Upper lobe of left lung (tissue), 6 donors: Measurements from ENCODE around the gene RNF227. TPM values are rescaled to one million over a fixed set of nuclear protein-coding genes. Genes with fewer than 3 reads are reported as not detected.

ENCODE experiments used
- ATAC-seq, 2 donors: fragments of 200-7000 bp; cut with Tn5 transposase; one replicate each; pipeline ENCODE4 v1.9.1; 2022; ENCODE audit warnings: mild to moderate bottlenecking in 2 of 2, moderate library complexity in 2 of 2; ENCODE audit not compliant: low FRiP score in 2 of 2
- DNase-seq, 2 donors: peaks; one replicate each; pipeline ENCODE4 v3.0.0-alpha.2; 2019 to 2020
- H3K27ac ChIP-seq, 4 donors: fragments of 200-600 bp; sonication (generic); one replicate each; pipeline ENCODE4 v1.5.1; 2016 to 2019
- H3K27me3 ChIP-seq, 4 donors: fragments of 200-600 bp; sonication (generic); one replicate each; pipeline ENCODE4 v1.5.1; 2017 to 2019
- H3K36me3 ChIP-seq, 4 donors: fragments of 200-600 bp; sonication (generic); one replicate each; pipeline ENCODE4 v1.5.1; 2016 to 2019
- H3K4me1 ChIP-seq, 4 donors: fragments of 200-600 bp; sonication (generic); one replicate each; pipeline ENCODE4 v1.5.1; 2018 to 2019
- H3K4me3 ChIP-seq, 4 donors: fragments of 200-600 bp; sonication (generic); one replicate each; pipeline ENCODE4 v1.5.1; 2017 to 2019; ENCODE audit warnings: mild to moderate bottlenecking in 2 of 4, moderate library complexity in 1 of 4
- H3K9me3 ChIP-seq, 4 donors: fragments of 200-600 bp; sonication (generic); one replicate each; pipeline ENCODE4 v1.5.1; 2018 to 2019
- EP300 ChIP-seq, 4 donors: sonication (generic); formaldehyde crosslinking; IDR thresholded peaks; one replicate each; pipeline ENCODE4 v1.5.1; 2017; ENCODE audit warnings: antibody characterized with exemption in 4 of 4, control low read depth in 2 of 4
- POLR2A ChIP-seq, 4 donors: fragments of 450-650 bp; IDR thresholded peaks; one replicate each; pipeline ENCODE4 v1.5.1; 2016 to 2017; ENCODE audit warnings: antibody characterized with exemption in 4 of 4, mild to moderate bottlenecking in 2 of 4
- POLR2AphosphoS5 ChIP-seq, 2 donors: sonication (generic); formaldehyde crosslinking; IDR thresholded peaks; one replicate each; pipeline ENCODE4 v1.5.1; 2017; ENCODE audit warnings: antibody characterized with exemption in 2 of 2
- WGBS, 2 donors: methylation state at CpG; one replicate each; pipeline ENCODE4 v1.1.5; 2017 to 2018; 5-methylcytosine and 5-hydroxymethylcytosine counted together
- total RNA-seq, 6 donors: library from RNA; depleted of rRNA in 4 of 6; stranded (reverse); fragments of >200 nt in 4 of 6; gene quantifications; one replicate each; pipeline versions ENCODE4 v1.1.0 to v1.2.1, GENCODE V29; 2016 to 2021
- TF ChIP-seq, protein P1 (sequence below), 6 experiments: fragments of 450-650 bp in 4 of 6; fragments of 200-600 bp in 2 of 6; sonication (generic) in 2 of 6; IDR thresholded peaks; one replicate each; pipeline ENCODE4 v1.5.1; 2016 to 2019; ENCODE audit warnings: antibody characterized with exemption in 6 of 6
- donor health status: DM: no; HTN: no; CAD: no; lungs with moderate emphysema.
- donor health status: DM: no; HTN: yes; CAD: no; lungs with severe emphysema.

Gene RNF227
- total RNA-seq, 6 donors from 2014 or later: 5.5 to 24.5 (median 6.3) TPM

DNA sequence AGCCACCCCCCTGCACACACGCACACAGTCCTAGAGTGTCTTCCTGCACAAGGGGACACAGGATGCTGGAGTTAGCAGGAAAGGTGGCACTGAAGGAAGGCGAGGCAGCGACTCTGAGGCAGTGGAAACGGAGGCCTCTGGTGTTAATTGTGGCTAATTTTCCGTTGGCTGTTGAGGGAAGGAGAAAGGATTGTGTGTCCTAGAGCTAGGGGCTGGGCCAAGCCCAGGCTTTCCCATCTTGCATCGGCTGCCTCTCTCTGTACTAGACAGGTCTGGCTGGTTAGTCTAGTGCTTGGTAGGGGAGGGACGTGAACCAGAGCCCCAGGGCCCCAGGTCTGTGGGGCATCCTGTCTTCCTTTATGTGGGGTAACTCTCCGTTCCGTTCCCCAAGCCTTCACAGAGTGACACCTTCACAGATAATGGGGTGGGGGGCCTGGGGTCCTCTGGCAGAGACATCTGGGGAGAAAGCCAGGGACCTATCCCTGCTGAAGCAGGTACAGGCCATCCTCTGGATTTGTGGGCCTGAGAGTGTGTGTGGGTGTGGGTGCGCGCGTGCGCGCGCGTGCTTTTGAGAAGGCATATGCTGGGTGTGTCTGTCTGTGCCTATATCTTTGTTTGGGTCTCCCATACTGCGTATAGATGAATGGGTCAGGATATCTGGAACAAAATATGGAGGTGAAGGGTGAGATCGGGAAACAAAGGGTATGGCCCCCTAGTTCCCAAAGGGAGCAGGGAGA is 27.7 kb downstream of the RNF227 start, which contains the start of gene CHD3:
Gene CHD3 (plus strand): TSS at position 606 of the 737 bp plus-strand sequence. CDS start 212 bp downstream, outside the sequence.
- peaks cover 39 to 53% (median 50%) of the 10 kb centered on the region in 4 donors for H3K4me1 ChIP-seq
- H3K4me3 ChIP-seq: peak within 1 kb of the TSS; percentile 34 to 96 (median 73)
- peaks cover 0 to 27% (median 12%) of the 10 kb centered on the region in 4 donors for H3K36me3 ChIP-seq
- no peaks in the 10 kb centered on the region for H3K27me3 ChIP-seq
- WGBS, 2 donors: 8 to 30% methylated on average over 6 to 18 of the region's 18 CpGs
- peak; percentile 13 to 64 for TF ChIP-seq POLR2AphosphoS5 (IDR thresholded peaks at IDR 0.05)
- TF ChIP-seq POLR2A (IDR thresholded peaks at IDR 0.05): peak in 2 of 4 donors; percentile 27 to 34
- TF ChIP-seq EP300 (IDR thresholded peaks at IDR 0.05): no peak
- TF ChIP-seq, protein P1, sequence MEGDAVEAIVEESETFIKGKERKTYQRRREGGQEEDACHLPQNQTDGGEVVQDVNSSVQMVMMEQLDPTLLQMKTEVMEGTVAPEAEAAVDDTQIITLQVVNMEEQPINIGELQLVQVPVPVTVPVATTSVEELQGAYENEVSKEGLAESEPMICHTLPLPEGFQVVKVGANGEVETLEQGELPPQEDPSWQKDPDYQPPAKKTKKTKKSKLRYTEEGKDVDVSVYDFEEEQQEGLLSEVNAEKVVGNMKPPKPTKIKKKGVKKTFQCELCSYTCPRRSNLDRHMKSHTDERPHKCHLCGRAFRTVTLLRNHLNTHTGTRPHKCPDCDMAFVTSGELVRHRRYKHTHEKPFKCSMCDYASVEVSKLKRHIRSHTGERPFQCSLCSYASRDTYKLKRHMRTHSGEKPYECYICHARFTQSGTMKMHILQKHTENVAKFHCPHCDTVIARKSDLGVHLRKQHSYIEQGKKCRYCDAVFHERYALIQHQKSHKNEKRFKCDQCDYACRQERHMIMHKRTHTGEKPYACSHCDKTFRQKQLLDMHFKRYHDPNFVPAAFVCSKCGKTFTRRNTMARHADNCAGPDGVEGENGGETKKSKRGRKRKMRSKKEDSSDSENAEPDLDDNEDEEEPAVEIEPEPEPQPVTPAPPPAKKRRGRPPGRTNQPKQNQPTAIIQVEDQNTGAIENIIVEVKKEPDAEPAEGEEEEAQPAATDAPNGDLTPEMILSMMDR (IDR thresholded peaks at IDR 0.05): no peak
- DNase-seq (peak; percentile 76 to 86), ATAC-seq (peak; percentile 32 to 71)
- H3K27ac ChIP-seq: peak within 1 kb of the TSS; percentile 89 to 96 (median 92)
- no peaks in the 10 kb centered on the region for H3K9me3 ChIP-seq

DNA sequence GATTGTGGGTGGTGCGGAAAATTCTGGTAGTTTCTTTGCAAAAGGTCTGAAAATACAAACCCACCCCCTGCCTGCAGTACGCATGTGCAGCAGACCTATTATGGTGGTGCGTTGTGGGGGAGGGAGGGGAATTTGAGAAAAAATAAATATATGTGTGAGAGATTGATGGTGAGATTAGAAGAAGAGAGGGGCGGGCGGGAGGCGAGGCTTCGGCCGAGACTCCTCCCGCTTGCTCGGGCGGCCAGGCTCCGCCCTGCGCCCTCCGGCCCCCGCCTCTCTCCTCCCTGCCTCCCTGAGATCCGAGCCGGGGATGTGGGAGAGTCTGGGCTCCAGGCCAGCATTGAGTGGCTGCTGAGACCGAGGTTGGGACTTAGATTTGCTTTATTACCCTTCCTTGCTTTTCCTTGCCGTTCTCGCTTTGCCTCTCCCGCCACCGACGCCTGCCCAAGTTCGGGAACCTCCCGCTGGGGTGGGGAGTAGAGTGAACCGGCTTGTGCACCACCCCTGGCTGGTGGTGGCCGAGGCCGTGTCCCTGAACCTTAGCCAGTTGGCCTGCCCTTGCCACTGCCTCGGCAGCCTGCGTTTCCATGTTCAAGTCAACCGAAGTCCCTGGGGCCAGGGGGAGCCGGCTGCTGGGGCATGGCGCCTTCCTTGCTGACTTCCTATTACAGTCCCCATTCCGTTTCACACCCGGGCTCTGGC is 28.5 kb downstream of the RNF227 start:
- DNase-seq: peak; percentile 95 to 96
- no peaks in the 10 kb centered on the region for H3K9me3 ChIP-seq
- peak; percentile 92 to 94 for ATAC-seq
- peak overlapping the region; percentile 89 to 96 (median 92) for H3K27ac ChIP-seq
- WGBS, 2 donors: 0 to 1% methylated on average over 25 to 35 of the region's 35 CpGs
- peak overlapping the region; percentile 34 to 96 (median 73) for H3K4me3 ChIP-seq
- H3K27me3 ChIP-seq: no peaks in the 10 kb centered on the region
- TF ChIP-seq EP300 (IDR thresholded peaks at IDR 0.05) (no peak), POLR2A (IDR thresholded peaks at IDR 0.05) (peak in 2 of 4 donors; percentile 57 to 61), POLR2AphosphoS5 (IDR thresholded peaks at IDR 0.05) (peak; percentile 39 to 50)
- TF ChIP-seq, protein P1 (IDR thresholded peaks at IDR 0.05): no peak
- peaks cover 0 to 22% (median 10%) of the 10 kb centered on the region in 4 donors for H3K36me3 ChIP-seq
- peaks cover 41 to 57% (median 51%) of the 10 kb centered on the region in 4 donors for H3K4me1 ChIP-seq

DNA sequence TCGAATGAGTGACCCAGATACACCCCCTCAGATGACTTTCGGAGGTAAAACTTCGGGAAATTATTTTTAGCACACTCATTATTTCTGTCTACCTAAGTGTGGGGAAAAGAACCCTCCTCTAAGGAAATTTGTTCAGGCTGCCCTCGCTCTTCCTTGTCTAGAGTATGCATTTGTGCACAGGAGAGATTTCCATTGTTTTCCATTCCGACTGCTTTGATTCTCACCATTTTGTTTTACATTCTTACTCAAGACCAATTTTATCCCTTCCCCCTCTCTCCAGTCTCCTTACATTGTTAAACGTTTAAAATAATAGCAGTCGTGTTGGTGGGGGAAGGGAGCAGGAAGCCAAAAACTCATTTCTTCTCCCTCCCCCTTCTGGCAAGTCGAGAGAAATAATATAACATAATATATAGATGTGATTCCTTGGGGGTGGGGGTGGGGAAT is 29.0 kb downstream of the RNF227 start:
- ATAC-seq: no peak
- Histone ChIP-seq H3K36me3 (peaks cover 0 to 25% (median 8%) of the 10 kb centered on the region in 4 donors), H3K4me3 (peak overlapping the region; percentile 15 to 96 (median 73)), H3K4me1 (peaks cover 46 to 61% (median 54%) of the 10 kb centered on the region in 4 donors), H3K27me3 (no peaks in the 10 kb centered on the region), H3K27ac (peak overlapping the region; percentile 89 to 96 (median 92)), H3K9me3 (no peaks in the 10 kb centered on the region)
- DNase-seq: no peak
- TF ChIP-seq POLR2A (IDR thresholded peaks at IDR 0.05): no peak
- TF ChIP-seq, protein P1 (IDR thresholded peaks at IDR 0.05): peak in 1 of 6 experiments; percentile 6
- 0 to 1% methylated on average over 8 of the region's 8 CpGs for WGBS, 2 donors

DNA sequence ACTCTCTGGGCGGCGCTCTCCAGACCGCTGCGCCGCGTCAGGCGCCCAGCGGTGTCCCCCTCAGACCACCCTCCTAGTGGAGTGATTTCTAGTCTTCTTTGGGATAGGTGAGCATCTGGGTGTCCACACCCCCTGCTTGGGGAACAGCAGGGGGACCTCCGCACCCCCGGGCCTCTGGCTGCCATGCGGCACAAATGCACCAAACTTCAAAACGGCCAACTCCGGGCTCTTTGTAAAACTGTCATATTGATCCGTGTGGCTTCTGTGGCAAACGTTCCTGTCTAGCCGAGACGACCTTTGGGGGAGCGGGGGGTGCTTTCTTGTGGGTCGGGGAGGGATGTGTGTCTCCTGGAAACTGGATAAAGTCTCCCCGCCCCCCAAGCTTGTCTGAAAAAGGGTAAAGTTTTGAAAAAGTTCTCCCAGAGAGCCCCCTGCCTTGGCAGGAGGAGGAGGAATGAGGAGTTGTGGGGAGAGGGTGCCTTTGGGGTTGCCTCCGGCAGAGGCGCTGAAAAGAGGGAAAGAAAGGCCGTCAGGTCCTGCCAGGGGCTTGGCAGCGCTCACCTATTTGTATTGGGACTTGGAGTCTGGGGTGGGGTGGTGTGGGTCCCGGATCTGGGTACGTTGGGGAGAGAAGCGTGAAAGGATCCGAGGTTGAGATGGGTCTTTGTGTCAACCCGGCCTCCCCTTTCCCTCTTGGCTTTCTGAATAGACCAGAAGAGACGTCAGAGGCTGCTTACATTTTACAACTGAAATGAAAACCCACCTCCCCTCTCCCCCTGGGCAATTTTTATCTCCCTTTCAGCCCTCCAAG is 29.7 kb downstream of the RNF227 start:
- peaks cover 0 to 20% (median 6%) of the 10 kb centered on the region in 4 donors for H3K36me3 ChIP-seq
- no peaks in the 10 kb centered on the region for H3K9me3 ChIP-seq
- H3K4me3 ChIP-seq: peak overlapping the region; percentile 62 to 96 (median 78)
- peak overlapping the region; percentile 89 to 96 (median 92) for H3K27ac ChIP-seq
- peaks cover 50 to 66% (median 57%) of the 10 kb centered on the region in 4 donors for H3K4me1 ChIP-seq
- TF ChIP-seq, protein P1 (IDR thresholded peaks at IDR 0.05): no peak
- TF ChIP-seq EP300 (IDR thresholded peaks at IDR 0.05): no peak
- TF ChIP-seq POLR2AphosphoS5 (IDR thresholded peaks at IDR 0.05): no peak
- no peak for TF ChIP-seq POLR2A (IDR thresholded peaks at IDR 0.05)
- WGBS, 2 donors: 2 to 4% methylated on average over 12 to 30 of the region's 30 CpGs
- peak; percentile 42 to 86 for DNase-seq
- ATAC-seq: no peak
- no peaks in the 10 kb centered on the region for H3K27me3 ChIP-seq
